ENCODE measurements around the gene LPCAT3.

LPCAT3 gene

DNA sequence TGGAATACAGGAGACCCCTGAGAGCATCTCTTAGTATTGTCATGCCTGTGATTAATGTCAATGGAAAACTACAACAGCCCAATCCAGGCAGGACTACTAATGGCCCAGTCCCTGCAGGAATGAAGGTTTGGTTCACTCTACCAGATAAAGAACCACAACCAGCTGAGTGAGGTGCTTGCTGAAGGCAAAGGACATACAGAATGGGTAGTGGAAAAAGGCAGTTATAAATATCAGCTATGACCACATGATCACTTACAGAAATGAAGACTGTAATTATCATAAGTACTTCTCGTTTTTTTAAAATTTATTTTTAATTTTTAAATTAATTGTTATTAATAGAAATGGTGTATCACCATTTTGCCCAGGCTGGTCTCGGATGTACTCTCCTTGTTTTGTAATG, 17.2 kb upstream of the LPCAT3 start:
- in situ Hi-C loops (cut with HindIII; ENCODE audit: low sequenced_read_pairs), result no loop called here
- no peak for DNase-seq (ENCODE audit: low read depth, low spot score)
- TF ChIP-seq, protein P1, sequence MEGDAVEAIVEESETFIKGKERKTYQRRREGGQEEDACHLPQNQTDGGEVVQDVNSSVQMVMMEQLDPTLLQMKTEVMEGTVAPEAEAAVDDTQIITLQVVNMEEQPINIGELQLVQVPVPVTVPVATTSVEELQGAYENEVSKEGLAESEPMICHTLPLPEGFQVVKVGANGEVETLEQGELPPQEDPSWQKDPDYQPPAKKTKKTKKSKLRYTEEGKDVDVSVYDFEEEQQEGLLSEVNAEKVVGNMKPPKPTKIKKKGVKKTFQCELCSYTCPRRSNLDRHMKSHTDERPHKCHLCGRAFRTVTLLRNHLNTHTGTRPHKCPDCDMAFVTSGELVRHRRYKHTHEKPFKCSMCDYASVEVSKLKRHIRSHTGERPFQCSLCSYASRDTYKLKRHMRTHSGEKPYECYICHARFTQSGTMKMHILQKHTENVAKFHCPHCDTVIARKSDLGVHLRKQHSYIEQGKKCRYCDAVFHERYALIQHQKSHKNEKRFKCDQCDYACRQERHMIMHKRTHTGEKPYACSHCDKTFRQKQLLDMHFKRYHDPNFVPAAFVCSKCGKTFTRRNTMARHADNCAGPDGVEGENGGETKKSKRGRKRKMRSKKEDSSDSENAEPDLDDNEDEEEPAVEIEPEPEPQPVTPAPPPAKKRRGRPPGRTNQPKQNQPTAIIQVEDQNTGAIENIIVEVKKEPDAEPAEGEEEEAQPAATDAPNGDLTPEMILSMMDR (IDR thresholded peaks at IDR 0.05; ENCODE audit: low read depth, low read length), result no peak
- no peak overlapping the region for H3K4me3 ChIP-seq (ENCODE audit: low read depth, low read length)

DNA sequence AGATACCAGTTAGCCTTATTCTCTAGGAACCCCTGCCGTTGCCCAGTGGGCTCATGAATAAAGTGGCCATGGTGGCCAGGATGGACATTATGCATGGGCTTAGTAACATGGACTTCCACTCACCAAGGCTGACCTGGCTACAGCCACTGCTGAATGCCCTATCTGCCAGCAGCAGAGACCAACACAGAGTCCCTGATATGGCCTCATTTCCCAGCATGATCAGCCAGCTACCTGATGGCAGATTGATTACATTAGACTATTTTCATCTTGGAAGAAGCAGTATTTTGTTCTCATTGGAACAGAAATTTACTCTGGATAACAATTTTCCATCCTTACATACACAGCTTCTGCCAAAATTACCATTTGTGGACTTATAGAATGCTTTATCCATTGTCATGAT, 16.2 kb upstream of the LPCAT3 start:
- no peak overlapping the region for H3K4me3 ChIP-seq (ENCODE audit: low read depth, low read length)
- TF ChIP-seq, protein P1 (IDR thresholded peaks at IDR 0.05; ENCODE audit: low read depth, low read length), result no peak
- in situ Hi-C loops (cut with HindIII; ENCODE audit: low sequenced_read_pairs), result no loop called here
- no peak for DNase-seq (ENCODE audit: low read depth, low spot score)

DNA sequence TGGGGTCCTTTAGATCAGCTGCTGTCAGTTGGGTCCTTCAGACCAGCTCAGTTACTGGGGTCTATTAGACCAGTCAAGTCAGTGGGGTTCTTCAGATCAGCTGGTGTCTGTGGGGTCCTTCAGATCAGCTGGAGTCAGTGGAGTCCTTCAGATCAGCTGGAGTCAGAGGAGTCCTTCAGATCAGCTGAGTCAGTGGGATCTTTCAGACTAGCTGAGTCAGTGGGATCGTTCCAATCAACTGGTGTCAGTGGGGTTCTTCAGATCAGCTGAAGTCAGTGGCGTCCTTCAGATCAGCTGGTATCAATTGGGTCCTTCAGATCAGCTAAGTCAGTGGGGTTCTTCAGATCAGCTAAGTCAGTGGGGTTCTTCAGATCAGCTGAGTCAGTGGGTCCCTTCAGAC, 14.7 kb upstream of the LPCAT3 start:
- TF ChIP-seq, protein P1 (IDR thresholded peaks at IDR 0.05; ENCODE audit: low read depth, low read length), result no peak
- no peak for DNase-seq (ENCODE audit: low read depth, low spot score)
- no peak overlapping the region for H3K4me3 ChIP-seq (ENCODE audit: low read depth, low read length)
- in situ Hi-C loops (cut with HindIII; ENCODE audit: low sequenced_read_pairs), result no loop called here

DNA sequence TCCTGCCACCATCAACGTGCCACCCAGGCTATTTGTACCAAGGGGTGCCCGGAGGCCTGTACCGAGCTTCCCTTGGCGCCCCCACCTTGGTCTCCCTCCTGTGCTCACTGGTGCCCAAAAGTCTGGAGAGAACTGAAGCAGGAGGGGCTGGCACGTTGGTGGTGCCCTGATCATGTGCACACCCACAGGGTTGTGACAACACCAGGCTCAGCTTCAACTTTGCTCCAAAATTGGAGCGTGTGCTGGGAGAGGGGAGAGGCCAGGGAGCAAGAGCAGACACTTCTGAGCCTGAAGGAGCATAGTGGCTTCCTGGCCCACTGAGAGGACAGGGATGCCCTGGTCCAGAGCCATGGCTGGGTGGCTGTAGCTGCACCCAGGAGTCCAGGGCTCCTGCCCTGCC, 13.0 kb upstream of the LPCAT3 start:
- in situ Hi-C loops (cut with HindIII; ENCODE audit: low sequenced_read_pairs), result no loop called here
- DNase-seq (ENCODE audit: low read depth, low spot score), result no peak
- TF ChIP-seq, protein P1 (IDR thresholded peaks at IDR 0.05; ENCODE audit: low read depth, low read length), result no peak
- no peak overlapping the region for H3K4me3 ChIP-seq (ENCODE audit: low read depth, low read length)

DNA sequence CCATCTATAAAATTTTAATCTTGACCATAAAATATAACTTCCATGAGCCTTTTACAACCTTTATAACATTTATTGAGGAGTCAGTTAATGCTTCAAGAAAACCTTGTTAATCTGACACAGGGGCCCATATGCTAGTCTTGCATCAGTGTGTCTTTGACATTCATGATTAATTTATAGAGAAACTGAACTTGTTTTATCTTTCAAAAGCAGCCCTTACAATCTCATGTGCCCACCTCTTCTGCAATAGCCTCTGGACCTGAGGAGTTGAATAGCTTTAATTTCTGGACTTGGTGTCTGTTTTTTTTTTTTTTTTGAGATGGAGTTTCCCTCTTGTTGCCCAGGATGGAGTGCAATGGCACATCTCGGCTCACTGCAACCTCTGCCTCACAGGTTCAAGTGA, 8.6 kb upstream of the LPCAT3 start:
- TF ChIP-seq, protein P1 (IDR thresholded peaks at IDR 0.05; ENCODE audit: low read depth, low read length), result no peak
- no peak overlapping the region for H3K4me3 ChIP-seq (ENCODE audit: low read depth, low read length)
- no peak for DNase-seq (ENCODE audit: low read depth, low spot score)
- in situ Hi-C loops (cut with HindIII; ENCODE audit: low sequenced_read_pairs), result no loop called here

DNA sequence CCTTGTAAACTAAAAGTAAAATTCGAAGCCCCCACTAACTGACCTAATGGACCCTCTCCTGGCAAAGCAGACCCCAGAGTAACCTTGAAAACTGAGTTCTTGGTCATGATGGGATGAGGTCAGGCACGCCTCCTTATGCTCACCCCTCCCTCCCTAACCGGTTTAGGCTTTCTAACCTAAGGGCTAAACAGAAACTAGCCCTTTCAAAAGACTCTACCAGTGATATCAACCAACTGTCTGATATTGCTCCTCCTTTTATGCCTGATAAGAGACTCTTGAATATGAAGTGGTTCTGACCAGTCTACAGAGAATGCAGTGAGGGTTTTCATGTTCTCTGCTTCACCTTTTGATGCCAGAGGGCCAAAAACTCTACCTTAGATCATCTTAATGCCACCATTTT, 4.8 kb upstream of the LPCAT3 start:
- in situ Hi-C loops (cut with HindIII; ENCODE audit: low sequenced_read_pairs), result no loop called here
- no peak for DNase-seq (ENCODE audit: low read depth, low spot score)
- no peak overlapping the region for H3K4me3 ChIP-seq (ENCODE audit: low read depth, low read length)
- TF ChIP-seq, protein P1 (IDR thresholded peaks at IDR 0.05; ENCODE audit: low read depth, low read length), result no peak

DNA sequence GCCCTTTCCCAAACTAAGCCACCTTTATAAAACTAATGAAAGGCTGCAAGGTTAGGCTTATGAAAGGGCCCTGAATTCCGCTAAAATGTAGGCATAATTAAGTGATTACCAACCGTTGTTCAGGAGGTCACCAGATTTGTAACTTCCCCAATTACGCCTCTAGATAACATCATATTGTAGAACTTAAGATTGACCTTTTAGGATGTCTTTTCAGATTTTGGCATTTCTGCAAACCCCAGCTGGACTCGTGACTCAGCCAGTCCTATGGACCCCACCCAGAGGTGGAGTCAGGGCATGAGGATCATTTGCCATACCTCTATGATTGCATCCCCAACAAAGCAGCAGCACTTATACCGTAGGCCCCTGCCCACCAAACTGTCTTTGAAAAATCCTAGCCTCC, 3.7 kb upstream of the LPCAT3 start:
- no peak for DNase-seq (ENCODE audit: low read depth, low spot score)
- in situ Hi-C loops (cut with HindIII; ENCODE audit: low sequenced_read_pairs), result no loop called here
- TF ChIP-seq, protein P1 (IDR thresholded peaks at IDR 0.05; ENCODE audit: low read depth, low read length), result no peak
- no peak overlapping the region for H3K4me3 ChIP-seq (ENCODE audit: low read depth, low read length)
